HEK293 (cell line): ENCODE measurements around the gene LYRM1.

Source experiments
- CTCF ChIA-PET: fragments of 350-600 bp; formaldehyde crosslinking; extraction: SDS; loops from one replicate; lab custom pipeline; 2021; ENCODE audit warnings: antibody characterized with exemption; lab: Yijun Ruan, JAX
- POLR2A ChIA-PET: fragments of 300-600 bp; formaldehyde crosslinking; extraction: SDS; loops from one replicate; lab custom pipeline; 2020; ENCODE audit warnings: antibody characterized with exemption, inconsistent platforms; lab: Yijun Ruan, JAX
- H3K27ac ChIP-seq: fragments of 200-500 bp; sonication (Bioruptor generic); 2 replicates; pipeline ENCODE4 v1.5.1; 2014; ENCODE audit warnings: low read depth, low read length, control low read depth, inconsistent platforms; ENCODE audit errors: extremely low read depth
- H3K36me3 ChIP-seq, 2 experiments: fragments of 200-500 bp in 1 of 2; sonication (Bioruptor generic) in 1 of 2; 1 replicate in 1 of 2; 2 replicates in 1 of 2; pipeline ENCODE4 v1.5.1; 2014 to 2017; ENCODE audit warnings: inconsistent platforms in 2 of 2, low read length in 2 of 2; ENCODE audit not compliant: control insufficient read depth in 2 of 2, insufficient read depth in 1 of 2
- H3K4me1 ChIP-seq: fragments of 200-500 bp; sonication (Bioruptor generic); 2 replicates; pipeline ENCODE4 v1.5.1; 2014; ENCODE audit warnings: mild to moderate bottlenecking, low read length, inconsistent platforms; ENCODE audit not compliant: control insufficient read depth, insufficient read depth
- H3K4me3 ChIP-seq: 2 replicates; pipeline ENCODE4 v1.5.1; 2011; ENCODE audit warnings: low read depth, mild to moderate bottlenecking, control low read depth, low read length, moderate library complexity
- H3K9me3 ChIP-seq: fragments of 200-500 bp; sonication (Bioruptor generic); 2 replicates; pipeline ENCODE4 v1.5.1; 2014; ENCODE audit warnings: low read depth, low read length, inconsistent platforms; ENCODE audit not compliant: control insufficient read depth, insufficient read depth
- FEZF1 ChIP-seq: fragments of 450-650 bp; formaldehyde crosslinking; IDR thresholded peaks from 2 replicates; pipeline ENCODE4 v1.5.1; 2016; ENCODE audit warnings: missing biosample characterization, missing genetic modification characterization
- KLF16 ChIP-seq: fragments of 450-650 bp; formaldehyde crosslinking; IDR thresholded peaks from 2 replicates; pipeline ENCODE4 v1.5.1; 2017; ENCODE audit warnings: missing biosample characterization, missing genetic modification characterization
- OVOL3 ChIP-seq: fragments of 450-650 bp; formaldehyde crosslinking; IDR thresholded peaks from 2 replicates; pipeline ENCODE4 v1.5.1; 2016; ENCODE audit warnings: missing biosample characterization, missing genetic modification characterization
- SP2 ChIP-seq: fragments of 450-650 bp; formaldehyde crosslinking; IDR thresholded peaks from 2 replicates; pipeline ENCODE4 v1.5.1; 2016; ENCODE audit warnings: missing biosample characterization, missing genetic modification characterization
- TCF7L2 ChIP-seq: IDR thresholded peaks from 2 replicates; pipeline ENCODE4 v1.6.1; 2011; ENCODE audit warnings: low read depth, mild to moderate bottlenecking, inconsistent platforms, low read length, moderate library complexity, borderline replicate concordance
- ZBTB8A ChIP-seq: fragments of 450-650 bp; formaldehyde crosslinking; IDR thresholded peaks from 2 replicates; pipeline ENCODE4 v1.5.1; 2016; ENCODE audit warnings: missing biosample characterization, missing genetic modification characterization
- ZEB2 ChIP-seq: fragments of 450-650 bp; formaldehyde crosslinking; IDR thresholded peaks from 2 replicates; pipeline ENCODE4 v1.5.1; 2016; ENCODE audit warnings: missing biosample characterization, missing genetic modification characterization
- ZFP69B ChIP-seq: fragments of 450-650 bp; formaldehyde crosslinking; IDR thresholded peaks from 2 replicates; pipeline ENCODE4 v1.5.1; 2016; ENCODE audit warnings: missing biosample characterization, missing genetic modification characterization
- ZNF157 ChIP-seq: fragments of 450-650 bp; formaldehyde crosslinking; IDR thresholded peaks from 2 replicates; pipeline ENCODE4 v1.5.1; 2016; ENCODE audit warnings: missing biosample characterization, missing genetic modification characterization
- ZNF169 ChIP-seq: fragments of 450-650 bp; formaldehyde crosslinking; IDR thresholded peaks from 2 replicates; pipeline ENCODE4 v1.5.1; 2016; ENCODE audit warnings: missing biosample characterization, missing genetic modification characterization
- ZNF184 ChIP-seq: fragments of 450-650 bp; IDR thresholded peaks from 2 replicates; pipeline ENCODE4 v1.5.1; 2018; ENCODE audit warnings: missing biosample characterization, mild to moderate bottlenecking, missing genetic modification characterization
- ZNF274 ChIP-seq, 2 experiments: fragments of 200-500 bp in 1 of 2; fragments of 450-650 bp in 1 of 2; sonication (Bioruptor generic) in 1 of 2; formaldehyde crosslinking in 1 of 2; IDR thresholded peaks; 2 replicates each; pipeline versions ENCODE4 v1.5.1 to v1.6.1; 2014 to 2016; ENCODE audit warnings: borderline replicate concordance in 1 of 2, inconsistent platforms in 1 of 2, low read length in 1 of 2, missing biosample characterization in 1 of 2, missing genetic modification characterization in 1 of 2
- ZNF311 ChIP-seq: fragments of 450-650 bp; formaldehyde crosslinking; IDR thresholded peaks from 2 replicates; pipeline ENCODE4 v1.5.1; 2017; ENCODE audit warnings: missing biosample characterization, missing genetic modification characterization, borderline replicate concordance
- ZNF324 ChIP-seq: fragments of 450-650 bp; formaldehyde crosslinking; IDR thresholded peaks from 2 replicates; pipeline ENCODE4 v1.5.1; 2016; ENCODE audit warnings: missing biosample characterization, missing genetic modification characterization
- ZNF350 ChIP-seq: fragments of 450-650 bp; formaldehyde crosslinking; IDR thresholded peaks from 2 replicates; pipeline ENCODE4 v1.5.0; 2017; ENCODE audit warnings: missing biosample characterization, mild to moderate bottlenecking, missing genetic modification characterization
- ZNF354C ChIP-seq: fragments of 450-650 bp; formaldehyde crosslinking; IDR thresholded peaks from 2 replicates; pipeline ENCODE4 v1.5.1; 2016; ENCODE audit warnings: missing biosample characterization, missing genetic modification characterization, low read depth, borderline replicate concordance
- ZNF391 ChIP-seq: fragments of 450-650 bp; formaldehyde crosslinking; IDR thresholded peaks from 2 replicates; pipeline ENCODE4 v1.5.1; 2016; ENCODE audit warnings: low read depth, missing biosample characterization, missing genetic modification characterization, borderline replicate concordance
- ZNF394 ChIP-seq: fragments of 450-650 bp; formaldehyde crosslinking; IDR thresholded peaks from 2 replicates; pipeline ENCODE4 v1.5.1; 2016; ENCODE audit warnings: missing biosample characterization, missing genetic modification characterization, mild to moderate bottlenecking, moderate library complexity, borderline replicate concordance
- ZNF416 ChIP-seq: fragments of 450-650 bp; formaldehyde crosslinking; IDR thresholded peaks from 2 replicates; pipeline ENCODE4 v1.5.1; 2016; ENCODE audit warnings: missing biosample characterization, missing genetic modification characterization
- ZNF514 ChIP-seq: fragments of 450-650 bp; formaldehyde crosslinking; IDR thresholded peaks from 2 replicates; pipeline ENCODE4 v1.5.1; 2016; ENCODE audit warnings: missing biosample characterization, missing genetic modification characterization
- ZNF555 ChIP-seq: fragments of 450-650 bp; formaldehyde crosslinking; conservative IDR thresholded peaks from 2 replicates; pipeline ENCODE4 v1.5.1; 2017; ENCODE audit warnings: missing biosample characterization, mild to moderate bottlenecking, missing genetic modification characterization, inconsistent platforms
- ZNF585B ChIP-seq: fragments of 450-650 bp; formaldehyde crosslinking; IDR thresholded peaks from 2 replicates; pipeline ENCODE4 v1.5.1; 2016; ENCODE audit warnings: missing biosample characterization, missing genetic modification characterization
- ZNF600 ChIP-seq: fragments of 450-650 bp; formaldehyde crosslinking; IDR thresholded peaks from 2 replicates; pipeline ENCODE4 v1.5.1; 2016; ENCODE audit warnings: missing biosample characterization, missing genetic modification characterization
- ZNF624 ChIP-seq: fragments of 450-650 bp; formaldehyde crosslinking; IDR thresholded peaks from 2 replicates; pipeline ENCODE4 v1.5.1; 2017; ENCODE audit warnings: missing biosample characterization, missing genetic modification characterization
- ZNF629 ChIP-seq: fragments of 450-650 bp; formaldehyde crosslinking; IDR thresholded peaks from 2 replicates; pipeline ENCODE4 v1.5.1; 2017; ENCODE audit warnings: missing biosample characterization, missing genetic modification characterization
- ZNF645 ChIP-seq: fragments of 450-650 bp; formaldehyde crosslinking; IDR thresholded peaks from 2 replicates; pipeline ENCODE4; 2016; ENCODE audit warnings: missing biosample characterization, missing genetic modification characterization
- ZNF692 ChIP-seq: fragments of 450-650 bp; formaldehyde crosslinking; IDR thresholded peaks from 2 replicates; pipeline ENCODE4 v1.5.1; 2016; ENCODE audit warnings: missing biosample characterization, missing genetic modification characterization
- ZNF843 ChIP-seq: fragments of 450-650 bp; formaldehyde crosslinking; IDR thresholded peaks from 2 replicates; pipeline ENCODE4 v1.5.1; 2016; ENCODE audit warnings: missing biosample characterization, missing genetic modification characterization
- TF ChIP-seq, protein P1 (sequence below): fragments of 450-650 bp; formaldehyde crosslinking; IDR thresholded peaks from 2 replicates; pipeline ENCODE4 v1.5.1; 2017; ENCODE audit warnings: missing biosample characterization, missing genetic modification characterization
- TF ChIP-seq, protein P2 (sequence below): sonication (generic); formaldehyde crosslinking; IDR thresholded peaks from 2 replicates; pipeline ENCODE4 v1.8.1; 2022; ENCODE audit warnings: mild to moderate bottlenecking, moderate library complexity, missing genetic modification reagents

LYRM1 gene

GRCh38 chr16:20931066-20931600 is 30.6 kb downstream of the LYRM1 start (continued):
- TF ChIP-seq SP2 (no peak), TCF7L2 (no peak), ZNF843 (tag by site-specific recombination) (no peak), ZNF274 (IDR thresholded peaks at IDR 0.05; ENCODE audit: low read length) (no peak), ZNF274 (tag by site-specific recombination; IDR thresholded peaks at IDR 0.05; ENCODE audit: borderline replicate concordance) (no peak), ZNF350 (tag by site-specific recombination) (no peak), ZNF311 (tag by site-specific recombination) (no peak), ZNF514 (tag by site-specific recombination) (no peak)
- TF ChIP-seq, protein P1, sequence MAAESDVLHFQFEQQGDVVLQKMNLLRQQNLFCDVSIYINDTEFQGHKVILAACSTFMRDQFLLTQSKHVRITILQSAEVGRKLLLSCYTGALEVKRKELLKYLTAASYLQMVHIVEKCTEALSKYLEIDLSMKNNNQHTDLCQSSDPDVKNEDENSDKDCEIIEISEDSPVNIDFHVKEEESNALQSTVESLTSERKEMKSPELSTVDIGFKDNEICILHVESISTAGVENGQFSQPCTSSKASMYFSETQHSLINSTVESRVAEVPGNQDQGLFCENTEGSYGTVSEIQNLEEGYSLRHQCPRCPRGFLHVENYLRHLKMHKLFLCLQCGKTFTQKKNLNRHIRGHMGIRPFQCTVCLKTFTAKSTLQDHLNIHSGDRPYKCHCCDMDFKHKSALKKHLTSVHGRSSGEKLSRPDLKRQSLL (tag by site-specific recombination), result no peak

GRCh38 chr16:20933589-20933988 is 33.0 kb downstream of the LYRM1 start:
- H3K27ac ChIP-seq, result no peak overlapping the region
- no peaks in the 10 kb centered on the region for H3K4me1 ChIP-seq
- H3K9me3 ChIP-seq, result no peaks in the 10 kb centered on the region
- TF ChIP-seq ZNF624 (tag by site-specific recombination) (no peak), ZNF416 (no peak), ZEB2 (tag by site-specific recombination) (no peak)
- CTCF ChIA-PET, result interaction anchor here (0.5 kb wide), 1 partner anchor 79 kb away, joined by 3 read pairs; no protein-coding TSS in a partner anchor
- POLR2A ChIA-PET, result no interaction called here
- no peak overlapping the region for H3K4me3 ChIP-seq
- H3K36me3 ChIP-seq, result no peaks in the 10 kb centered on the region

DNA sequence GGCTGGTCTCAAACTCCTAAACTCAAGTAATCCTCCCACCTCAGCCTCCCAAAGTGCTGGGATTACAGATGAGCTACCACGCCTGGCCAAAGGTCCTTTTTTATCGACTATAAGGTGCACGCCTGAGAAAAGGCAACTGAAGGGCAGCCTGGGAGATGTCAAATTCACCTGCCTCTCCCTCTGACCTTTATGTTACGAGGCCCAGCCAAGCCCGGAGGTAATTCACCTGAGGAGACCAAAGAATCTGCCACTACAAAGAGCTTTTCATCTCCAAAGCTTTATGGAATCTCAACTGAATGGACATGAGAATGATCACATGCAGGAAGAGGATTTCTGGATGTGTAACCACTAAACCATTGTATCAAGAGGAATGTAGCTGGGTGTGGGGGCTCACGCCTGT is 37.2 kb downstream of the LYRM1 start:
- Histone ChIP-seq H3K9me3 (no peaks in the 10 kb centered on the region), H3K36me3 (no peaks in the 10 kb centered on the region), H3K27ac (no peak overlapping the region), H3K4me3 (no peak overlapping the region), H3K4me1 (no peaks in the 10 kb centered on the region)
- no peak for TF ChIP-seq ZFP69B
- TF ChIP-seq, protein P2, sequence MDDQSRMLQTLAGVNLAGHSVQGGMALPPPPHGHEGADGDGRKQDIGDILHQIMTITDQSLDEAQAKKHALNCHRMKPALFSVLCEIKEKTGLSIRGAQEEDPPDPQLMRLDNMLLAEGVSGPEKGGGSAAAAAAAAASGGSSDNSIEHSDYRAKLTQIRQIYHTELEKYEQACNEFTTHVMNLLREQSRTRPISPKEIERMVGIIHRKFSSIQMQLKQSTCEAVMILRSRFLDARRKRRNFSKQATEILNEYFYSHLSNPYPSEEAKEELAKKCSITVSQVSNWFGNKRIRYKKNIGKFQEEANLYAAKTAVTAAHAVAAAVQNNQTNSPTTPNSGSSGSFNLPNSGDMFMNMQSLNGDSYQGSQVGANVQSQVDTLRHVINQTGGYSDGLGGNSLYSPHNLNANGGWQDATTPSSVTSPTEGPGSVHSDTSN (CRISPR knock-in tag), result no peak
- no peak for TF ChIP-seq ZNF157 (tag by site-specific recombination)
- no peak for TF ChIP-seq ZNF394 (tag by site-specific recombination)
- no peak for TF ChIP-seq ZBTB8A (tag by site-specific recombination)
- no peak for TF ChIP-seq FEZF1 (tag by site-specific recombination)
- no peak for TF ChIP-seq KLF16 (tag by site-specific recombination)
- TF ChIP-seq ZNF184 (tag by site-specific recombination), result no peak
- TF ChIP-seq ZNF692 (tag by site-specific recombination), result no peak
- no peak for TF ChIP-seq ZNF585B
- TF ChIP-seq ZNF555 (tag by site-specific recombination), result no peak
- no peak for TF ChIP-seq ZNF391 (tag by site-specific recombination)
- TF ChIP-seq ZNF350 (tag by site-specific recombination), result no peak
- TF ChIP-seq ZNF645 (tag by site-specific recombination), result no peak
- no peak for TF ChIP-seq ZNF600 (tag by site-specific recombination)
- TF ChIP-seq ZNF169 (tag by site-specific recombination), result no peak
- no peak for TF ChIP-seq ZNF354C
- TF ChIP-seq OVOL3, result no peak
- no peak for TF ChIP-seq ZNF629 (tag by site-specific recombination)
- no peak for TF ChIP-seq ZNF324
- ChIA-PET CTCF (interaction anchor here (0.6 kb wide), 1 partner anchor 124 kb away, joined by 5 read pairs; no protein-coding TSS in a partner anchor), POLR2A (interaction anchor here (0.6 kb wide), 1 partner anchor 19 kb away, joined by 3 read pairs; no protein-coding TSS in a partner anchor)
